ENCODE results near the gene BAIAP2. TPM values are rescaled to one million over a fixed set of nuclear protein-coding genes. Genes with fewer than 3 reads are reported as not detected.
A peak's percentile ranks its signal among the peaks of the same experiment; 100 is the strongest.

BAIAP2 gene
- total RNA-seq, 2 experiments from 2014 or later = 2.8 TPM

DNA sequence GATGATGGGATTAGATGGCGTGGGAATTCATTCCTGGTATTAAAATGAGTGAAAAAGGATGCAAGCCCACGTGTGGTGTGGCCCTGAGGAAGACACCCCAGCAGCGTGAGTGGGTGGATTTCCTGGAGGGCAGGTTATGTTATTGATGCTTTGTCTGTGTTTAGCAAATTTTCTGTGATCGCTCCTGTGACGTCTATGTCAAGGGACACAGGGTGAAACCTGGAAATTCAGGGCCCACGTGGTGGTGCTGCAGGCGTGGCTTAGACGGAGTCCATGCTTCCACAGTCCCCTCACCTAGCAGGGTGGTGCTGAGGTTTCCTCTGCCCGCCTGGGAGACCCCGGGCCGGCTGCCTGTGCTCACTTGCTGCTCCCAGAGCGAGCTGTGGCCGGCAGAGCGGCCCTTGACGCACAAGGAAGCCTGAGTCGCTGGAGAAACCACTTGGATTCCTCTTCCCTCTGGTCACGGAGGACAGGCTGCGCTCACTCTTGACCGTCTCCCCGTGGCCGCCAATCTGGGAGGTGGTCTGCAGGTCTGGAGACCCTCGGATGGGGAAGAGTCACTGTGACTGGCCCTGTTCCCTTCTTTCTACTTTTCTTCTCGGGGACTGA lies 23.4 kb downstream of the BAIAP2 start:
- no peak for DNase-seq
- ChIA-PET POLR2A (no interaction called here), CTCF (interaction anchor here (0.8 kb wide), 1 partner anchor 61 kb away, joined by 3 read pairs; no protein-coding TSS in a partner anchor)
- Mint-ChIP-seq H3K4me1 (no peaks in the 10 kb centered on the region), H3K36me3 (ENCODE audit: low read depth) (no peaks in the 10 kb centered on the region), H3K27me3 (no peaks in the 10 kb centered on the region), H3K27ac (no peak overlapping the region), H3K9me3 (no peaks in the 10 kb centered on the region), H3K4me3 (no peak overlapping the region)

DNA sequence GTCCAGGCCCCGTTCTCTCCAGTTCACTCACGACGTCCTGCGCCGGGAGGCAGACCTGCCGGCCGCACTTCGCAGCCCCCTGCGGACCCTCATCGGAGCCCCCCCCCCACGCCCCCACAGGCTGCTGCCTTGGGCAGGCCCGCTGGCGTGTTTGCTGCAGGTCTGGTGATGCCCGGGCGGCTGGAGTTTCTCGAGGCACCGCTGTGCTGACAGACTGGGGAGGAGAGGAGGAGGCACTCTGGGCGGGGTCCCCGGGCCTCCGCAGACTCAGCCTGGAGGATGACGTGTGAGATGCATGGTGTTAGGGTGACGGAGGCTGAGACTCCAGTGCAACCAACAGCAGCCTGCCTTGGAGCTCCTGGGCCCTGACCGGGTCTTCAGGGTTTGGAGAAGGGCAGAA lies 24.1 kb downstream of the BAIAP2 start:
- POLR2A ChIA-PET = no interaction called here
- H3K36me3 Mint-ChIP-seq (ENCODE audit: low read depth) = no peaks in the 10 kb centered on the region

DNA sequence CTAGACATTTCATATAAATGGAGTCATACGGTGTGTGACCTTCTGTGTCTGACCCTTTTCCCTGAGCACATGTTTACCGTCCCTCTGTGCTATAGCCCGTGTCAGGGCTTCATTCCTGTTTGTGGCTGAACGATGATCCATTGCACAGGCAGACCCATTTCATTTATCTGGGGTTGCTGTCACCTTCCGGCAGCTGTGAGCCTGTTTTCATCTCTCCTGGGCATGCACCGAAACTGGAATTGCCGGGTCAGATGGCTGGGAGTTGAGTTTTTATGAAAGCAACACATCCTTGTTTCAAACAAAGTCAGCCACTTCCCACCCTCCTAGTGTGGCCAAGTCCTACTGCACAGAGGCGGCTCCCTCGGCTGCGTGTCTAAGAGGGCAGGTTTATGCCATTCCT lies 25.5 kb downstream of the BAIAP2 start:
- CTCF ChIA-PET = no interaction called here
- no peak overlapping the region for H3K4me3 Mint-ChIP-seq
- POLR2A ChIA-PET = no interaction called here

More for the DNA sequence above, 24.1 kb downstream of the BAIAP2 start:
- H3K9me3 Mint-ChIP-seq = no peaks in the 10 kb centered on the region
- no peak for DNase-seq
- no peaks in the 10 kb centered on the region for H3K4me1 Mint-ChIP-seq
- CTCF ChIA-PET = no interaction called here
- no peak overlapping the region for H3K27ac Mint-ChIP-seq
- H3K27me3 Mint-ChIP-seq = no peaks in the 10 kb centered on the region
- no peak overlapping the region for H3K4me3 Mint-ChIP-seq

DNA sequence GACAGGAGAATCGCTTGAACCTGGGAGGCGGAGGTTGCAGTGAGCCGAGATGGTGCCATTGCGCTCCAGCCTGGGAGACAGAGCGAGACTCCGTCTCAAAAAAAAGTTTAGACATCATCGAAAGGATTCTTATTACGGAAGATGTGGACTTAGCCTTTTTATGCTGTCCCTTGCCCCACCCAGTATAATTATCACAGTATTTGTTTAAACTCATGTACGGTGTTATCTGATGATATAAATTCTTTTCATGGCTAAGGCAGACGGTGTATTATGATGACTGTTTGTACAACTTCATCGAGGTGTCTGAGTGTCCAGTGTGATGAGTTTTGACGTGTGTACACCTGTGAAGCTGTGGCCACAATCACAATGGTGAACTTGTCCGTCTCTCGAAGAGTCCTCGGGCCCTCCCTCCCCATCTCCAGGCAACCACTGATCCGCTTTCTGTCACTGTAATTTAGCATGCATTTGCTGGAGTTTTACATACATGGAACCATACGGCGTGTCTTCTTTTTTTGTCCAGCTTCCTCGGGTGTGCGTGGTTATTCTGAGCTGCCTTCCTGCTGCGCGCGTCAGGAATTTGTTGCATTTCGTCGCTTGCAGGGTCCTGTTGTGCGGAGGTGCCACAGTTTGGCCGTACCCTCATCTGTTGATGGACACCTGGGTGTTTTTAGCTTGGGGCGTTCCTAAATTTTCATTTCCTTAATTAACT lies 26.2 kb downstream of the BAIAP2 start:
- Mint-ChIP-seq H3K4me3 (no peak overlapping the region), H3K27ac (no peak overlapping the region), H3K9me3 (no peaks in the 10 kb centered on the region), H3K36me3 (ENCODE audit: low read depth) (no peaks in the 10 kb centered on the region), H3K27me3 (no peaks in the 10 kb centered on the region), H3K4me1 (no peaks in the 10 kb centered on the region)
- no peak for DNase-seq
- ChIA-PET CTCF (interaction anchor here (0.6 kb wide), 1 partner anchor 616 kb away, joined by 4 read pairs; no protein-coding TSS in a partner anchor), POLR2A (no interaction called here)

More for the DNA sequence above, 25.5 kb downstream of the BAIAP2 start:
- H3K27ac Mint-ChIP-seq = no peak overlapping the region
- H3K4me1 Mint-ChIP-seq = no peaks in the 10 kb centered on the region
- H3K27me3 Mint-ChIP-seq = no peaks in the 10 kb centered on the region
- H3K36me3 Mint-ChIP-seq (ENCODE audit: low read depth) = no peaks in the 10 kb centered on the region
- no peak for DNase-seq
- H3K9me3 Mint-ChIP-seq = no peaks in the 10 kb centered on the region

DNA sequence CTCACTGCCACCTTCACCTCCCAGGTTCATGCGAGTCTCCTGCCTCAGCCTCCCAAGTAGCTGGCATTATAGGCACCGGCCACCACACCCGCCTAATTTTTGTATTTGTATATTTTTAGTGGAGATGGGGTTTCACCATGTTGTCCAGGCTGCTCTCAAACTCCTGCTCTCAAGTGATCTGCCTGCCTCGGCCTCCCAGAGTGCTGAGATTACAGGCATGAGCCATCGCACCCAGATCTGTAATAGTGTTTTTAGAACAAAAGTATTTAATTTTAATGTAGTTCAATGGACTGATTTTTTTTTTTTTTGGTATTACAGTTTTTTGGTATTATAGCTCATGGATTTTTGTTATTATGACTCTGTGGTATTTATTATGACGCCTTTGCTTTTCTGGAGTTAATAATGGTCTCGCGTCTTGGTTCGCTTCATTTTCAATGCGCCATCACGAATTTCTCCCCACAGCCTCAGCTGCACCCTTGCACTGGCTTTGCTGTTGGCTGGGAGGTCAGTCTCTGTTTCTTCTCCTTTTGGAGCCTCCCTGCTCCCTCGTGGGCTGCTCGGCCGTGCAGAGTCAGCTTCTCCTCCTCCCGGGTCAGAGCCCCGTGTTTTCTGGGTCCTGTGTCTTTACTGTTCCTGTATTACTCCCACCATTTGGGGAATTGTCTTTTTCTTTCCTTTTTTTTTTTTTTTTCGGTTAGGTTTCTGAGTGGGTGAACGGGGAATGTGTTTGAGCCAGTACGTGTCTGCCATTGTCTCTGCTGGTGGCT lies 27.2 kb downstream of the BAIAP2 start:
- H3K27me3 Mint-ChIP-seq = no peaks in the 10 kb centered on the region
- no peak overlapping the region for H3K4me3 Mint-ChIP-seq
- DNase-seq = no peak
- ChIA-PET CTCF (interaction anchor here (0.6 kb wide), 1 partner anchor 617 kb away, joined by 4 read pairs; no protein-coding TSS in a partner anchor), POLR2A (no interaction called here)
- no peak overlapping the region for H3K27ac Mint-ChIP-seq
- no peaks in the 10 kb centered on the region for H3K9me3 Mint-ChIP-seq
- H3K4me1 Mint-ChIP-seq = no peaks in the 10 kb centered on the region
- no peaks in the 10 kb centered on the region for H3K36me3 Mint-ChIP-seq (ENCODE audit: low read depth)

DNA sequence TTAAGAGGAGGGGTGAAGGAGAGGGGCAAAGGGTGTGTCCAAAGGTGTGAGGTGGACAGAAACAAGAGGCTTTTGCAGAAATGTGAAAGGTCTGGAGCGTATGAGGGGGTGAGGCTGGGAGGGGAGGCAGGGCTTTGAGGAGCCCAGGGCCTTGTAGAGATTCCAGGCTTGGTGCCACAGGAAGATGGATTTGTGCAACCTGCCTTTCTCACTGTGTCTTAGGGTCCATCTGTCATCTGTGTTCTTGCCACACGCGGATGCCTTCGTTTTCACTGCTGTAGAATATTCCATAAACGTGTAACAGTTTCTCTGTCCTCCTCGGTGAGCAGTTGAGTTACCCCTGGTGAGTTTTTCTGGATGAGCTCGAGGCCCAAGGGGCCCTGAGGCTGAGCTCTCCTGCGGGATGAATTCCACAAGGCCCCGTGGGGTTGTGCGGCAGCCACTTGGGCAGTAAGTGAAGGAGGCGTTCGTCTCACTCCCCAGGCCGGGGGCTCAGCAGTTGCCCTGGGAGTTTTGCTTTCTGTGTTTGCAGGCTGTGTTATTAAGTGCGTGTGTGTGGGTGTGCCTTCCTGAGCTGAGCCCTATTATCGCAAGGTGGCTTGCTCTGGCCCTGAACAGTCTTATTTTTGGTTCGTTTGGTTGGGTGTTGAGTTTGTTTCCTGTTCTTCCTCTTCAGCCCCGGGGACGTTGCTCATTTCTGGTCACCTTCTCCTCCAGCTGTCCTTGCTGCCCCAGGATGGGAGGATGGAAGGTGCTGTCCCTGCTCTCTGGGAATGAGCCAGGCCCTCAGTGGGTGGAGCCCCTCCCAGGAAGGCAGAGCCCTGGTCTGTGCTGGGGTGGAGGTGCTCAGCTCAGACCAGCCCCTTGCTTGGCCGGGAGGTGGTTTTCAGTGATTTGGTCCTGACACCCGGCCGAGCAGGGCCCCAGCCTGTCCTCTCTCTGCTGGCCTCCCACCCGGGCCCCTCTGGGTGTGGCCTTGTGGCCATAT lies 28.4 kb downstream of the BAIAP2 start:
- no peak overlapping the region for H3K27ac Mint-ChIP-seq
- H3K27me3 Mint-ChIP-seq = no peaks in the 10 kb centered on the region
- no peak overlapping the region for H3K4me3 Mint-ChIP-seq
- H3K36me3 Mint-ChIP-seq (ENCODE audit: low read depth) = no peaks in the 10 kb centered on the region
- H3K9me3 Mint-ChIP-seq = no peaks in the 10 kb centered on the region
- ChIA-PET CTCF (interaction anchor here (1.5 kb wide), 1 partner anchor 12 kb away, joined by 4 read pairs; no protein-coding TSS in a partner anchor), POLR2A (no interaction called here)
- DNase-seq = no peak
- H3K4me1 Mint-ChIP-seq = no peaks in the 10 kb centered on the region

DNA sequence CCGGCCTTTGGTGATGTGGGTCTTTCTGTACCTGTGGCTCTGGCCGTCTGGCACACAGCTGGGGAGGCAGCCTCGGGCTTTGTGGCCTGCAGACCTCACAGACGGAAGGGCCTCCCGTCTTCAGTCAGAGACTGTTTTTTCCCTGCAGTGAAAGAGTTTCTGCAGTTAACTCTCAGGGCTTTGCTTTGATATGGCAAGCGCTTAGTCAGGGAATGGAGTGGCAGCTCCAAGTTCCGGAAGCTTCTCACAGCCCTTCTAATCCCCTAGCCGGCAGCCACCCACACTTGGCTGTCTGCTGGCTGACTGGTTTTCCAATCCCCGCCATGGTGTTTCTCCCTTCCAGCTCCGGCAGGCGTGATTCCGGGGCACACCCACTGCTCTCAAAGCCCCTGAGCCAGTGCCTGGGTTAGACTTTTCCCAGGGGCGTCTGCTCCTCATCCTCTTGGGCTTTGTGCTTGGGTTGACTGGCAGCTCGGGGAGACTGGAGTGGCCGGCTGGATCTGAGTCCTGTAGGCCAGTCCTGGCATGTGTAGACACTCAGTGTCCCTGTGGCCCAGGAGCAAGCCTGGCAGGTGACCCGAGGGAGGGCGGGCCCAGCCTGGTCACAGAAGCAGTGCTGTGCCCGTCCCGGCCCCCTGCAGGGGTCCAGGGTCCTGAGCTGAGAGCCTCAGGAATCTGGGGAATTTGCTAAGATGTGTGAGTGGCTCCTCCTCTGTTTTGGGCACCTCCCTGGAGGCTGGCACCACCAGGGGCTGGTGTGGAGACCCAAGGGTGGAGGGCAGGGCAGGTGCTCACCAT lies 29.9 kb downstream of the BAIAP2 start:
- Mint-ChIP-seq H3K9me3 (no peaks in the 10 kb centered on the region), H3K4me3 (no peak overlapping the region), H3K36me3 (ENCODE audit: low read depth) (no peaks in the 10 kb centered on the region), H3K27ac (peak overlapping the region; percentile 19), H3K27me3 (no peaks in the 10 kb centered on the region), H3K4me1 (no peaks in the 10 kb centered on the region)
- DNase-seq = no peak
- CTCF ChIA-PET = no interaction called here
- POLR2A ChIA-PET = no interaction called here

DNA sequence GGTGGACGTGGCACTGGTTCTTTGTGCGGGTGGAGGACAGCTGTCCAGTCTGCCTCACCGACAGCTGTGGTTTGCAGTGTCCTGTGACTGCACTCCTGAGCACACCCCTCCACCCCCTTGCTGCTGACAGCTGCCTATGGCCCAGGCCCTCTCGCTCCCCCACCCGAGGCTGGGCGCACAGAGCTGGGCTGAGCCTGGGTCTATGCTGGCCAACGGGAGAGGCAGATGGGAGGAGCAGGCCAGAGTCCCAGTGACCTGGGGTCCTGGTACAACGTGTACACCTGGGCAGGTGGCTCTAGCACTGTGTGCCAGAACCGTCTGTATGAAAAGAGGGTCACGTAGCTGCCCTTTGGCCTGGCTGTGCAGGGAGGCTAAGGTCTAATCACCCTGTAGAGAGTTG lies 30.5 kb downstream of the BAIAP2 start:
- Mint-ChIP-seq H3K9me3 (no peaks in the 10 kb centered on the region), H3K4me3 (no peak overlapping the region), H3K27ac (no peak overlapping the region), H3K27me3 (no peaks in the 10 kb centered on the region), H3K36me3 (ENCODE audit: low read depth) (no peaks in the 10 kb centered on the region), H3K4me1 (no peaks in the 10 kb centered on the region)
- no peak for DNase-seq
- ChIA-PET CTCF (no interaction called here), POLR2A (no interaction called here)

DNA sequence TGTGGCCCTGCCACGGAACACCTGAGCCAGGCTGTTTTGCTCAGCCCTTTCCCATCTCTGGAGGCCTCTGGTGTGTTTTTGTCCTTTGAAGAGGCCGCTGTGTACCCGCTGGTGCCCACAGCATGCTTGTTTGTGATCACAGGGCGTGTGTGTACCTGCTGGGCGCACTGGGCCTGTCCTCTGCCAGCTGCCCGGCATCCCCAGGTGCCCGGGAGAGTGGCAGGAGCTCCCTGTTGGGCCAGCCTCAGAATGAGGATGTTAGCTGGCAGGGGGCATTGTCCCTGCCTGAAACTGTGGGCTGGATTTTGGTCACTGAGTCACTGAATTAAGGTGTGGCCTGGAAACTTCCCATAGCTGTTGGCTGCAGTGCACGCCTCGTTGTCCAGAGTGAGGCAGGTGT lies 31.1 kb downstream of the BAIAP2 start:
- H3K27me3 Mint-ChIP-seq = no peaks in the 10 kb centered on the region
- ChIA-PET POLR2A (no interaction called here), CTCF (no interaction called here)
- H3K9me3 Mint-ChIP-seq = no peaks in the 10 kb centered on the region
- H3K4me3 Mint-ChIP-seq = no peak overlapping the region
- H3K27ac Mint-ChIP-seq = no peak overlapping the region
- DNase-seq = no peak
- no peaks in the 10 kb centered on the region for H3K4me1 Mint-ChIP-seq
- H3K36me3 Mint-ChIP-seq (ENCODE audit: low read depth) = no peaks in the 10 kb centered on the region

DNA sequence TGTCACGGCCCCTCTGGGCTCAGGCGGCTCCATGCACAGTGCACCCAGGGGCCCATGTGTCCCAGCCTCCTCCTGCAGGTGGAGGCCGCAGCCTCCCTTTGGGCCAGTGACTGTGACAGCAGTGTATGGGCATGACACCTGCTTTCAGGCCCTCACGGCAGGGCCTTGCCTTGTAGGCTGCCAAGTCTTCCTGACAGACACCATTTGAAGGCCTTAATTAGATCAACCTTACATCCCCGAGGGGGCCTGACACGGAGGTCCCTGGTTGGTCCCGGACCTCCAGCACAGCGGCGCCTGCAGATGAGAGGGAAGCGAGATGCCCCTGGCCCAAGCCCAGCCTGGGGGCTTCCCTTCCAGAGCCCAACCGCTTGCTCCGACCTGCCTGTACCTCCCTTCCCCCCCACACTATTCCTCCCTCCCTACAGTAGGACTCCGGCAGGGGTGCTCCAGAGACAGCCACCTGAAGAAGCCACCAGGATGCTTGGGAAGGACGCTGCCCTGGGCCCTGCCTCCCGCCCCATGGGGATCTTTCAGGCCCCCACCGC lies 31.9 kb downstream of the BAIAP2 start:
- H3K4me1 Mint-ChIP-seq = no peaks in the 10 kb centered on the region
- ChIA-PET POLR2A (no interaction called here), CTCF (no interaction called here)
- H3K27me3 Mint-ChIP-seq = no peaks in the 10 kb centered on the region
- DNase-seq = no peak
- no peak overlapping the region for H3K4me3 Mint-ChIP-seq
- H3K36me3 Mint-ChIP-seq (ENCODE audit: low read depth) = no peaks in the 10 kb centered on the region
- no peaks in the 10 kb centered on the region for H3K9me3 Mint-ChIP-seq
- H3K27ac Mint-ChIP-seq = no peak overlapping the region

DNA sequence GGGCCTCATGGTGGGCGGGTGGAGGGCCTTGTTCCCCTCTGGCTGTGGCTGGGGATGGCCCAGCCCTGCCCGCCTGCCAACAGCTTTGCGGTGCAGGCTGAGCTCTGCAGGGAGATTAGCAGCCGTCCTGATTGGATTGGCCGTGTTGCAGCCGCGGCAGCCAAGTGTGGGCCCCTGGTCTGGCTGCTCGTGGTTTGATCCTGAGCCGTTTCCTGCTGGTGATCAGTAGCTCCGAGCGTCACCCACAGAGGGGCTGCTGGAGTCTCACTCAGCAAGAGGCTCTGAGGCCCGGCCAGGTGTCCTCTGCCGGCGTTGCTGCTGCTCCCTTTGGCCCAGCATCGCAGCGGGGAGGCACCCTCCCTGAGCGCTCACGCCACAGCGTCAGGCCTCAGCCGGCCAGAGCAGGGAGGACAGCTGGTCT lies 32.5 kb downstream of the BAIAP2 start:
- POLR2A ChIA-PET = no interaction called here
- DNase-seq = no peak
- H3K27me3 Mint-ChIP-seq = no peaks in the 10 kb centered on the region
- H3K4me1 Mint-ChIP-seq = no peaks in the 10 kb centered on the region
- no peak overlapping the region for H3K4me3 Mint-ChIP-seq
- no peaks in the 10 kb centered on the region for H3K9me3 Mint-ChIP-seq
- no peak overlapping the region for H3K27ac Mint-ChIP-seq
- H3K36me3 Mint-ChIP-seq (ENCODE audit: low read depth) = no peaks in the 10 kb centered on the region
- CTCF ChIA-PET = no interaction called here

Data from activated CD4-positive, alpha-beta T cell treated with anti-CD3 and anti-CD28 coated beads, Interleukin-2, amount 10 ng/mL, durations not matched to agents 7 days and 5 days (primary cell).